AG04450 (cell line): ENCODE measurements around the gene ZBTB7C. TPM values are rescaled to one million over a fixed set of nuclear protein-coding genes. Genes with fewer than 3 reads are reported as not detected.

ENCODE experiments used
- CTCF ChIA-PET: fragments of 300-600, 350-600 bp; formaldehyde crosslinking; extraction: SDS; loops from one replicate; lab custom pipeline; 2022; ENCODE audit warnings: antibody characterized with exemption, inconsistent platforms; lab: Charles Lee
- POLR2A ChIA-PET: fragments of 350-600 bp; formaldehyde crosslinking; extraction: SDS; loops from one replicate; lab custom pipeline; 2021; ENCODE audit warnings: antibody characterized with exemption, inconsistent platforms; lab: Yijun Ruan, JAX
- DNase-seq: peaks from one replicate; pipeline ENCODE4 v3.0.0-alpha.2; 2011; ENCODE audit warnings: low read depth, low spot score
- H3K27ac ChIP-seq: one replicate; pipeline ENCODE4 v1.5.1; 2012; ENCODE audit warnings: low read depth, low read length, control low read depth
- H3K27me3 ChIP-seq: one replicate; pipeline ENCODE4 v1.6.0; 2012; ENCODE audit warnings: low read length; ENCODE audit not compliant: control insufficient read depth, insufficient read depth
- H3K4me3 ChIP-seq: 2 replicates; pipeline ENCODE4 v1.5.1; 2011; ENCODE audit warnings: mild to moderate bottlenecking, low read depth, low read length, control low read depth
- H3K9me3 ChIP-seq: 2 replicates; pipeline ENCODE4 v1.5.1; 2012; ENCODE audit warnings: low read length; ENCODE audit not compliant: control insufficient read depth, insufficient read depth
- polyA plus RNA-seq: library from polyadenylated mRNA; depleted of rRNA; stranded (reverse); fragments of >200 nt; gene quantifications from 2 replicates; pipeline ENCODE4 v1.2.3, GENCODE V29; 2011
- TF ChIP-seq, protein P1 (sequence below): IDR thresholded peaks from 2 replicates; pipeline ENCODE4 v1.5.1; 2011; ENCODE audit warnings: low read depth, low read length, control low read depth, inconsistent platforms

Gene ZBTB7C
- polyA plus RNA-seq, 1 experiment = not detected

- TF ChIP-seq, protein P1, sequence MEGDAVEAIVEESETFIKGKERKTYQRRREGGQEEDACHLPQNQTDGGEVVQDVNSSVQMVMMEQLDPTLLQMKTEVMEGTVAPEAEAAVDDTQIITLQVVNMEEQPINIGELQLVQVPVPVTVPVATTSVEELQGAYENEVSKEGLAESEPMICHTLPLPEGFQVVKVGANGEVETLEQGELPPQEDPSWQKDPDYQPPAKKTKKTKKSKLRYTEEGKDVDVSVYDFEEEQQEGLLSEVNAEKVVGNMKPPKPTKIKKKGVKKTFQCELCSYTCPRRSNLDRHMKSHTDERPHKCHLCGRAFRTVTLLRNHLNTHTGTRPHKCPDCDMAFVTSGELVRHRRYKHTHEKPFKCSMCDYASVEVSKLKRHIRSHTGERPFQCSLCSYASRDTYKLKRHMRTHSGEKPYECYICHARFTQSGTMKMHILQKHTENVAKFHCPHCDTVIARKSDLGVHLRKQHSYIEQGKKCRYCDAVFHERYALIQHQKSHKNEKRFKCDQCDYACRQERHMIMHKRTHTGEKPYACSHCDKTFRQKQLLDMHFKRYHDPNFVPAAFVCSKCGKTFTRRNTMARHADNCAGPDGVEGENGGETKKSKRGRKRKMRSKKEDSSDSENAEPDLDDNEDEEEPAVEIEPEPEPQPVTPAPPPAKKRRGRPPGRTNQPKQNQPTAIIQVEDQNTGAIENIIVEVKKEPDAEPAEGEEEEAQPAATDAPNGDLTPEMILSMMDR = no peak
- ChIA-PET POLR2A (no interaction called here), CTCF (no interaction called here)
- no peak overlapping the region for H3K27ac ChIP-seq
- H3K9me3 ChIP-seq = no peaks in the 10 kb centered on the region
- peaks cover 4% of the 10 kb centered on the region for H3K27me3 ChIP-seq
- H3K4me3 ChIP-seq = no peak overlapping the region
- no peak for DNase-seq
Measured at GRCh38 chr18:48263914-48264902, 145.0 kb downstream of the ZBTB7C start.

DNA sequence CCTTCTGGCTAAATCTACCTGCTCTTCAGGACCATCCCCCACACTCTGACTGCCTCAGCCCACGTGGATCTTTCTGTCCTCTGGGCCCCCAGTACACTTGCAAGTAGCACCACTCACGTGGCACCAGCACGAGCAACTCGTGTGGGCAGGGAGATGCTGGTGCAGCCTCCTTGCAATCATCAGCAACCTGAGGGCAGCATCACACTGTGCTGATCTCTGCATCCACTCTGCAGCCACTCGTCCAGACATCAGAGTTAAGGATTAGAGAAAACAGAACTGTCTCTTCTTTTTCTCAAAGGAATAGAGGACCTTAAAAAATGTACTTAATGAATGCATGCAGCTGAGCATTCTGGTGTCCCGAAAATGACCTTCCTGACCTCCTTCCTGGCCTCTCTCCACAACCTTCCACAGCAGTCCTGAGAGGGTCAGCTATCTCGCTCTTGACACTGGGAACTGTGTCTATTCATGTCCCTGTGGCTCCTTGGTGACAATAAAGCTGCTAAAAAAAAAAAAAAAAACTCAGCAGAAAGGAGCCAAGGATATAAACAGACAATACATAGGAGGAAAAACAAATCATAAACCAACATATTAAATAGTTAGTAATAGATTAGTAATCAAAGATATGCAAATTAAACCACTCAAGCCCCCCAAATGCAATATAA lies 145.9 kb downstream of the ZBTB7C start:
- H3K27ac ChIP-seq = no peak overlapping the region
- TF ChIP-seq, protein P1 = no peak
- CTCF ChIA-PET = no interaction called here
- no peak for DNase-seq
- peaks cover 4% of the 10 kb centered on the region for H3K27me3 ChIP-seq
- H3K4me3 ChIP-seq = no peak overlapping the region
- H3K9me3 ChIP-seq = no peaks in the 10 kb centered on the region
- POLR2A ChIA-PET = no interaction called here

GRCh38 chr18:48260237-48260636 lies 148.9 kb downstream of the ZBTB7C start:
- Histone ChIP-seq H3K27me3 (peaks cover 2% of the 10 kb centered on the region), H3K4me3 (no peak overlapping the region), H3K27ac (no peak overlapping the region), H3K9me3 (no peaks in the 10 kb centered on the region)
- ChIA-PET POLR2A (no interaction called here), CTCF (no interaction called here)
- no peak for DNase-seq
- TF ChIP-seq, protein P1 = no peak

DNA sequence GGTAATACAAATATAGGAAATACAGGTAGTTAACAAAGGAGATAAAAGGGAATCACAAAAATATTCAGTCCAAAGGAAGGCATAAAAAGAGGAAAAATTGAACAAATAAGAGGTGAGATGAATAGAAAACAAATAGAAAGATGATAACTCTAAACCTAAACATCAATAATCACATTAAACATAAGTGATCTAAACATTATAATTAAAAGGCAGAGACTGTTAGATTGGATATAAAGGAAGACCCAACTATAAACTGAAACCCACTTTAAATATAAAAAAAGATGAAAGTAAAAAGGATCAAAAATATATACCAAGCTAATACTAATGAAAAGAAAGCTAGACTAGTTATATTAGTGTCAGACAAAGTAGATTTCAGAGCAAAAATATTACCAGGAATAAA lies 152.3 kb downstream of the ZBTB7C start:
- ChIA-PET CTCF (no interaction called here), POLR2A (no interaction called here)
- Histone ChIP-seq H3K4me3 (no peak overlapping the region), H3K9me3 (no peaks in the 10 kb centered on the region), H3K27ac (no peak overlapping the region), H3K27me3 (no peaks in the 10 kb centered on the region)
- TF ChIP-seq, protein P1 = no peak
- no peak for DNase-seq
